A172 (cell line): ENCODE measurements around the gene SLC34A3. TPM values are rescaled to one million over a fixed set of nuclear protein-coding genes. Genes with fewer than 3 reads are reported as not detected.

ENCODE experiments used
- DNase-seq: peaks from one replicate; pipeline ENCODE4 v3.0.0-alpha.2; 2015; ENCODE audit warnings: low spot score
- total RNA-seq: library from RNA; depleted of rRNA; stranded (reverse); fragments of >200 nt; shearing (Covaris generic); gene quantifications from 2 replicates; pipeline ENCODE4 v1.2.3, GENCODE V29; 2014

SLC34A3 gene
- total RNA-seq, 1 experiment from 2014 or later = 1.6 TPM

- no peak for DNase-seq
Observed at GRCh38 chr9:137195525-137196220, 35.0 kb upstream of the SLC34A3 start.

DNA sequence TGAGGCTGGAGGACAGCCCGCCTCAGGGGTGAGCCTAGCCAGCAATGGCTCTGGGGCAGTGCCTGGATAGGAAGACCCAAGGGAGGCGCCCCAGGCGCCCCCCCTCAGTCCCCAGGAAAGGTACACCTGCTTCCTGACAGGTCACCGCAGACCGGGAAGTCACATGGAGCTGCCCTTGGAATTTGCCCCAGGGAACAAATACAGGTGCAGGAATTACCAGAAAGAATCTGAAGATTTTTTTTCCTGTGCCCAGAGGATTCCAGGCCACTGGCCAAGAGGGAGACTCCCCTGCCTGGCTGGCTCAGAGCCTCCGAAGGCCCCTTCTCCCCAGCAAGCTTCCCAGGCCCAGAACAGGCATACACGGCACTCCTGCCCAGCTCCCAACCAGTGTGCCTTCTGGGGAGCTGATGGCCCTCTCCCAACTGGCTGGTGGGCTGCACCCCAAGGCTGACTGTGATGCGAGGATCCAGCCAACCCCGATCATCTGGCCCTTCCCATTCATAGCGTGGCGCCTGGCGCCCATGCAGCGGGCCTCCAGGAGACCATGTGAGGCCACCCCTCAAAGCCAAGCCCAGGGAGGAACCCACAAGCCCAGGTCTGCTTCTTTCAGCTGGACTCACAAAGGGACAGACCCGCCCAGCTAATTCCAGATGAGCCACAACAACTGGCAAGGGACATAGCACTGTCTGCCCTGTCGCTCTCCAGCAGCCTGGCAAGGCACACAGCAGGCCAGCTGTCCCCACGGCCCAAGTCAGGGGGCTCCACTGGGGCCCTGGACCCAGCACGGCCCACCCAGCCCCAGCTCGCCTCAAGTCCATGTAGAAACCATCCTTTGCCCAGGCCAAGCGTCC lies 32.4 kb upstream of the SLC34A3 start:
- DNase-seq = peak; percentile 61

GRCh38 chr9:137198902-137199283 lies 31.8 kb upstream of the SLC34A3 start:
- DNase-seq = no peak

GRCh38 chr9:137199411-137200121 lies 31.1 kb upstream of the SLC34A3 start:
- no peak for DNase-seq

GRCh38 chr9:137200311-137201204 lies 30.1 kb upstream of the SLC34A3 start, which contains the start of gene TPRN:
Gene TPRN (minus strand): TSS chr9:137200741. CDS start chr9:137200711, 30 bp downstream.
- DNase-seq = peak; percentile 100

- DNase-seq = no peak
Observed at GRCh38 chr9:137201205-137201868, 29.4 kb upstream of the SLC34A3 start.

DNA sequence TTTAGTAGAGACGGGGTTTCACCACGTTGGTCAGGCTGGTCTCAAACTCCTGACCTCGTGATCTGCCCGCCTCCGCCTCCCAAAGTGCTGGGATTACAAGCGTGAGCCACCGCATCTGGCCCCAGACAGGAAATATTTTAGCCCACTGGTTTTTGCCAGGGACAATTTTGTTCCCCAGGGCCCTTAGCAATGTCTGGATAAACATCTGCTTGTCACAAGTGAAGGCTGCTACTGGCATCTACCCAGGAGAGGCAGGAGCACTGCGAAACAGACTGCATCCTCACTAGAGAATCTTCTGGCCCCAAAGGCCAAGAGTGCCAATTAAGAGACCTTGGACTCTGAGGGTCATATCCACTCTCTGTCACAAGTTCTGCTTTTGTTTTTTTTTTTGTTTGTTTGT lies 27.7 kb upstream of the SLC34A3 start:
- DNase-seq = no peak

DNA sequence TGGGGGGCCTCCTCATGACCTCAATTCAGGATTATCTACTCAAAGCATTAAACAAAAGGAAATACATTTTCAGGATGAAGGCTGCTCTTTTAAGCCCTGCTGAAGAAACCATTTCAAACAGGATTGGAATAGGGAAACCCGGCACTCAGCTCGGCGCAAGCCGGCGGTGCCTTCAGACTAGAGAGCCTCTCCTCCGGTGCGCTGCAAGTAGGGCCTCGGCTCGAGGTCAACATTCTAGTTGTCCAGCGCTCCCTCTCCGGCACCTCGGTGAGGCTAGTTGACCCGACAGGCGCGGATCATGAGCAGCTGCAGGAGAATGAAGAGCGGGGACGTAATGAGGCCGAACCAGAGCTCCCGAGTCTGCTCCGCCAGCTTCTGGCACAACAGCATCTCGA lies 26.0 kb upstream of the SLC34A3 start:
- no peak for DNase-seq

DNA sequence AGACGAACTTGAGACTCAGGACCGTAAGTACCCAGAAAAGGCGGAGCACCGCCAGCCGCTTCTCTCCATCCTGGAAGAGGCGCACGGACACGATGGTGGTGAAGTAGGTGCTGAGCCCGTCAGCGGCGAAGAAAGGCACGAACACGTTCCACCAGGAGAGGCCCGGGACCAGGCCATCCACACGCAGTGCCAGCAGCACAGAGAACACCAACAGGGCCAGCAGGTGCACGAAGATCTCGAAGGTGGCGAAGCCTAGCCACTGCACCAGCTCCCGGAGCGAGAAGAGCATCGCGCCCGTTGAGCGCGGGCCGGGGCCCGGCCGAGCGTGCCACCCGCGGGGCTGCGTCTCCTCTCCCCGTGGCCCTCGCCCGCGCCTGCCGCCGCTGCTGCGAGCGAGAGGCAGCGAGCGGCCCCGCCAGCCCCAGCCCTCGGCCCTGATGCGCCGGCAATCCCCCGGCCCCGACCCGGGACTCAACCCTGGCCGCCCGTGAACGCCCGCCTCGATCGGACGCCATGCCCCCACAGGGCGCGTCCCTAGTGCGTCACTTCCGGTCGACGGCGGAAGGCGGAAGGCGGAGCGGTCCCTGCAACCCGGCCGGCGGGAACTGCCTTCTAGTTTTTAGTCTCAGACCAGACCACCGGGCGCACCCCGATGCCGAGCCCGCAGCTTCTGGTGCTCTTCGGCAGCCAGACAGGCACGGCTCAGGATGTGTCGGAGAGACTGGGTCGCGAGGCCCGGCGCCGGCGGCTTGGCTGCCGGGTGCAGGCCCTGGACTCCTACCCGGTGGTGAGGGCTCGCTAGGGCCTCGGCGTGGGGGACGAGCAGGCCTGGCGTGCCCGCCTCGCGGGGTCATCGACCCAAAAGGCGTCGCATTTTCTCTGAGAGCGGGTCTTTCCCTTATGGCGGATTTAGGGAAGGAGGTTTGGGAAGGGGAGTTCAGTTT lies 25.3 kb upstream of the SLC34A3 start, which contains the start of the genes NDOR1 and TMEM203:
Gene NDOR1, plus strand, starts transcription at position 575 of the 944 bp plus-strand sequence. Its CDS starts 78 bp downstream, at position 653.
Gene TMEM203, minus strand, starts transcription at position 523 of the 944 bp plus-strand sequence. Its CDS starts 234 bp downstream, at position 289.
- DNase-seq = peak; percentile 87

GRCh38 chr9:137206602-137207001 lies 24.1 kb upstream of the SLC34A3 start:
- no peak for DNase-seq

- DNase-seq = no peak
Observed at GRCh38 chr9:137211532-137211931, 19.2 kb upstream of the SLC34A3 start.

- no peak for DNase-seq
Observed at GRCh38 chr9:137212520-137212919, 18.2 kb upstream of the SLC34A3 start.

GRCh38 chr9:137213160-137214060 lies 17.3 kb upstream of the SLC34A3 start:
- DNase-seq = no peak

GRCh38 chr9:137214620-137215019 lies 16.1 kb upstream of the SLC34A3 start:
- DNase-seq = no peak

- DNase-seq = no peak
Observed at GRCh38 chr9:137215196-137215986, 15.3 kb upstream of the SLC34A3 start.

- no peak for DNase-seq
Observed at GRCh38 chr9:137216188-137216965, 14.3 kb upstream of the SLC34A3 start.
